Neural cell (in vitro differentiated cells): ENCODE data around the gene ADGRB3.

Experiments
- EP300 ChIP-seq: fragments of 450-650 bp; conservative IDR thresholded peaks from 2 replicates; pipeline ENCODE4 v1.6.1; 2014; ENCODE audit warnings: antibody characterized with exemption, mild to moderate bottlenecking, moderate library complexity; ENCODE audit not compliant: poor library complexity, severe bottlenecking
- MXI1 ChIP-seq: fragments of 450-650 bp; conservative IDR thresholded peaks from 2 replicates; pipeline ENCODE4 v1.6.1; 2014; ENCODE audit warnings: antibody characterized with exemption, mild to moderate bottlenecking; ENCODE audit not compliant: poor library complexity, severe bottlenecking
- RAD21 ChIP-seq: fragments of 450-650 bp; conservative IDR thresholded peaks from 2 replicates; pipeline ENCODE4 v1.6.1; 2014; ENCODE audit warnings: antibody characterized with exemption, mild to moderate bottlenecking, moderate library complexity
- TAF1 ChIP-seq: IDR thresholded peaks from 2 replicates; pipeline ENCODE4 v1.6.1; 2012; ENCODE audit warnings: low read depth
- TF ChIP-seq, protein P1 (sequence below): fragments of 450-650 bp; IDR thresholded peaks from 2 replicates; pipeline ENCODE4 v1.5.1; 2014; ENCODE audit warnings: antibody characterized with exemption, mild to moderate bottlenecking, moderate library complexity; ENCODE audit not compliant: poor library complexity, severe bottlenecking

DNA sequence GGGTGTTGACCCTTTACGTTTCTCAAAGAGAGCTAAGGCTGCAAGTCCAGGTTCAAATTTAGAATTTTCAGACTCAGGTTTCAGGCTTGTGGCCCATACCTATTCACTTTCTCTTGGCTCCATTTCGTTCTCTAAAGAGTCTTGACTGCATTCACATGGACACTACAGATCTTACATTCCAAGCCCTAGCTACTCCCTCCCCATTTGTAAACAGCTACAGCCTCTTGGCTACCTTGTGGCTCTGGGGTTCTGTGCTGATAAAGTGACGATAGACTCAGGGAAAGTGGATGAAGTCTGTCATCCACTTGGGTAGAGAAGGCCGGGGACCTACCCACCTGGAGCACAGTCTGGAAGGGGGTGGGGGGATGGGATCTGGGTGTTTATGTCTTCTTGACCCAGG, 658.4 kb downstream of the ADGRB3 start:
- TF ChIP-seq TAF1 (no peak), MXI1 (no peak), EP300 (no peak), RAD21 (no peak)
- TF ChIP-seq, protein P1, sequence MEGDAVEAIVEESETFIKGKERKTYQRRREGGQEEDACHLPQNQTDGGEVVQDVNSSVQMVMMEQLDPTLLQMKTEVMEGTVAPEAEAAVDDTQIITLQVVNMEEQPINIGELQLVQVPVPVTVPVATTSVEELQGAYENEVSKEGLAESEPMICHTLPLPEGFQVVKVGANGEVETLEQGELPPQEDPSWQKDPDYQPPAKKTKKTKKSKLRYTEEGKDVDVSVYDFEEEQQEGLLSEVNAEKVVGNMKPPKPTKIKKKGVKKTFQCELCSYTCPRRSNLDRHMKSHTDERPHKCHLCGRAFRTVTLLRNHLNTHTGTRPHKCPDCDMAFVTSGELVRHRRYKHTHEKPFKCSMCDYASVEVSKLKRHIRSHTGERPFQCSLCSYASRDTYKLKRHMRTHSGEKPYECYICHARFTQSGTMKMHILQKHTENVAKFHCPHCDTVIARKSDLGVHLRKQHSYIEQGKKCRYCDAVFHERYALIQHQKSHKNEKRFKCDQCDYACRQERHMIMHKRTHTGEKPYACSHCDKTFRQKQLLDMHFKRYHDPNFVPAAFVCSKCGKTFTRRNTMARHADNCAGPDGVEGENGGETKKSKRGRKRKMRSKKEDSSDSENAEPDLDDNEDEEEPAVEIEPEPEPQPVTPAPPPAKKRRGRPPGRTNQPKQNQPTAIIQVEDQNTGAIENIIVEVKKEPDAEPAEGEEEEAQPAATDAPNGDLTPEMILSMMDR = no peak
